HEK293 (cell line): Measurements from ENCODE around the gene BIRC3.

ENCODE experiments used
- KLF16 ChIP-seq: fragments of 450-650 bp; formaldehyde crosslinking; IDR thresholded peaks from 2 replicates; pipeline ENCODE4 v1.5.1; 2017; ENCODE audit warnings: missing biosample characterization, missing genetic modification characterization
- KLF8 ChIP-seq: fragments of 450-650 bp; formaldehyde crosslinking; IDR thresholded peaks from 2 replicates; pipeline ENCODE4 v1.5.1; 2016; ENCODE audit warnings: missing biosample characterization, missing genetic modification characterization
- SP2 ChIP-seq: fragments of 450-650 bp; formaldehyde crosslinking; IDR thresholded peaks from 2 replicates; pipeline ENCODE4 v1.5.1; 2016; ENCODE audit warnings: missing biosample characterization, missing genetic modification characterization
- ZBTB7A ChIP-seq: fragments of 450-650 bp; formaldehyde crosslinking; IDR thresholded peaks from 2 replicates; pipeline ENCODE4 v1.5.1; 2016; ENCODE audit warnings: low read depth, missing biosample characterization, missing genetic modification characterization
- ZNF121 ChIP-seq: fragments of 450-650 bp; formaldehyde crosslinking; IDR thresholded peaks from 2 replicates; pipeline ENCODE4 v1.5.1; 2016; ENCODE audit warnings: missing biosample characterization, missing genetic modification characterization
- ZNF155 ChIP-seq: fragments of 450-650 bp; formaldehyde crosslinking; IDR thresholded peaks from 2 replicates; pipeline ENCODE4 v1.5.1; 2016; ENCODE audit warnings: missing biosample characterization, missing genetic modification characterization
- ZNF211 ChIP-seq: fragments of 450-650 bp; formaldehyde crosslinking; IDR thresholded peaks from 2 replicates; pipeline ENCODE4 v1.5.1; 2016; ENCODE audit warnings: low read depth, missing biosample characterization, missing genetic modification characterization
- ZNF335 ChIP-seq: fragments of 450-650 bp; formaldehyde crosslinking; conservative IDR thresholded peaks from 2 replicates; pipeline ENCODE4 v1.5.1; 2016; ENCODE audit warnings: missing biosample characterization, missing genetic modification characterization
- ZNF560 ChIP-seq: fragments of 450-650 bp; formaldehyde crosslinking; IDR thresholded peaks from 2 replicates; pipeline ENCODE4 v1.5.1; 2017; ENCODE audit warnings: missing biosample characterization, missing genetic modification characterization, borderline replicate concordance
- TF ChIP-seq, protein P1 (sequence below): fragments of 450-650 bp; formaldehyde crosslinking; IDR thresholded peaks from 2 replicates; pipeline ENCODE4 v1.5.1; 2016; ENCODE audit warnings: missing biosample characterization, missing genetic modification characterization, low read depth
- TF ChIP-seq, protein P2 (sequence below): fragments of 450-650 bp; formaldehyde crosslinking; conservative IDR thresholded peaks from 2 replicates; pipeline ENCODE4 v1.5.1; 2016; ENCODE audit warnings: low read depth, missing biosample characterization, missing genetic modification characterization
- TF ChIP-seq, protein P3 (sequence below): fragments of 450-650 bp; formaldehyde crosslinking; IDR thresholded peaks from 2 replicates; pipeline ENCODE4 v1.5.1; 2017; ENCODE audit warnings: missing biosample characterization, missing genetic modification characterization
- TF ChIP-seq, protein P4 (sequence below): fragments of 450-650 bp; formaldehyde crosslinking; IDR thresholded peaks from 2 replicates; pipeline ENCODE4 v1.5.1; 2016; ENCODE audit warnings: missing biosample characterization, missing genetic modification characterization
- TF ChIP-seq, protein P5 (sequence below): fragments of 450-650 bp; formaldehyde crosslinking; IDR thresholded peaks from 2 replicates; pipeline ENCODE4 v1.5.1; 2016; ENCODE audit warnings: missing biosample characterization, missing genetic modification characterization
- TF ChIP-seq, protein P6 (sequence below): fragments of 450-650 bp; formaldehyde crosslinking; conservative IDR thresholded peaks from 2 replicates; pipeline ENCODE4 v1.5.1; 2016; ENCODE audit warnings: low read depth, missing biosample characterization, missing genetic modification characterization
- TF ChIP-seq, protein P7 (sequence below): fragments of 450-650 bp; formaldehyde crosslinking; IDR thresholded peaks from 2 replicates; pipeline ENCODE4 v1.5.1; 2016; ENCODE audit warnings: missing biosample characterization, missing genetic modification characterization
- TF ChIP-seq, protein P8 (sequence below): fragments of 450-650 bp; formaldehyde crosslinking; IDR thresholded peaks from 2 replicates; pipeline ENCODE4 v1.5.1; 2016; ENCODE audit warnings: missing biosample characterization, missing genetic modification characterization
- TF ChIP-seq, protein P9 (sequence below): fragments of 450-650 bp; formaldehyde crosslinking; IDR thresholded peaks from 2 replicates; pipeline ENCODE4 v1.5.1; 2016; ENCODE audit warnings: missing biosample characterization, missing genetic modification characterization

BIRC3 gene

DNA sequence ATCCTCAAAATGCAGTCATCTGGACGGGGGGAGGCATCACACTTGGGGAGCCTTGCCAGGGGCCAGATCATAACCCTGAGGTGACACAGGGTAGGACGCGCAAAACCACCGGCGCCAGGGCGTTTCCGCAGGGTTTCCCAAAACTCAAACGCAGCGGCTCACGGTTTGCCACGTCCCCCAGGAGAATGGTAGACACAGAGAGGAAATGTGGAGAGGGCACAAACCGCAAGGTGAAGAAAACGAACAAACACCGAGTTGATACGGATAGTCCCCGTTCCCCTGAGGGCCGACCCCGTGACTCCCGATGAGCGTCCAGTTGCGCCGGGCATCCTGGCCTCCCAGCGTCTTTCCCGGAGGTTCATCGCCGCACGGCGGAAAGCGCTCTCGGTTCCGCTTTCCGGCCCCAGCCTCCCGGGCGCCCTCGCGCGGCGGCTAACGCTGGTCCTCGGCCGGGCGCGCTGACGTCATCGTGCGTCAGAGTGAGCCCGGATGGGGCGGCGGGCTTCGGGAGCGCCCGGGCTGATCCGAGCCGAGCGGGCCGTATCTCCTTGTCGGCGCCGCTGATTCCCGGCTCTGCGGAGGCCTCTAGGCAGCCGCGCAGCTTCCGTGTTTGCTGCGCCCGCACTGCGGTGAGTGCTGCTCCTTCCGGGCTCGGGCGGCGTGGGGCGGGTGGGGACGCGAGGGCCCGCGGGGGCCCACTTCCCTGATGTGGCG lies 29.6 kb downstream of the BIRC3 start, which contains the start of gene BIRC2 (continued):
- TF ChIP-seq, protein P1, sequence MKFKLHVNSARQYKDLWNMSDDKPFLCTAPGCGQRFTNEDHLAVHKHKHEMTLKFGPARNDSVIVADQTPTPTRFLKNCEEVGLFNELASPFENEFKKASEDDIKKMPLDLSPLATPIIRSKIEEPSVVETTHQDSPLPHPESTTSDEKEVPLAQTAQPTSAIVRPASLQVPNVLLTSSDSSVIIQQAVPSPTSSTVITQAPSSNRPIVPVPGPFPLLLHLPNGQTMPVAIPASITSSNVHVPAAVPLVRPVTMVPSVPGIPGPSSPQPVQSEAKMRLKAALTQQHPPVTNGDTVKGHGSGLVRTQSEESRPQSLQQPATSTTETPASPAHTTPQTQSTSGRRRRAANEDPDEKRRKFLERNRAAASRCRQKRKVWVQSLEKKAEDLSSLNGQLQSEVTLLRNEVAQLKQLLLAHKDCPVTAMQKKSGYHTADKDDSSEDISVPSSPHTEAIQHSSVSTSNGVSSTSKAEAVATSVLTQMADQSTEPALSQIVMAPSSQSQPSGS (tag by site-specific recombination): peak; percentile 98
- TF ChIP-seq, protein P2, sequence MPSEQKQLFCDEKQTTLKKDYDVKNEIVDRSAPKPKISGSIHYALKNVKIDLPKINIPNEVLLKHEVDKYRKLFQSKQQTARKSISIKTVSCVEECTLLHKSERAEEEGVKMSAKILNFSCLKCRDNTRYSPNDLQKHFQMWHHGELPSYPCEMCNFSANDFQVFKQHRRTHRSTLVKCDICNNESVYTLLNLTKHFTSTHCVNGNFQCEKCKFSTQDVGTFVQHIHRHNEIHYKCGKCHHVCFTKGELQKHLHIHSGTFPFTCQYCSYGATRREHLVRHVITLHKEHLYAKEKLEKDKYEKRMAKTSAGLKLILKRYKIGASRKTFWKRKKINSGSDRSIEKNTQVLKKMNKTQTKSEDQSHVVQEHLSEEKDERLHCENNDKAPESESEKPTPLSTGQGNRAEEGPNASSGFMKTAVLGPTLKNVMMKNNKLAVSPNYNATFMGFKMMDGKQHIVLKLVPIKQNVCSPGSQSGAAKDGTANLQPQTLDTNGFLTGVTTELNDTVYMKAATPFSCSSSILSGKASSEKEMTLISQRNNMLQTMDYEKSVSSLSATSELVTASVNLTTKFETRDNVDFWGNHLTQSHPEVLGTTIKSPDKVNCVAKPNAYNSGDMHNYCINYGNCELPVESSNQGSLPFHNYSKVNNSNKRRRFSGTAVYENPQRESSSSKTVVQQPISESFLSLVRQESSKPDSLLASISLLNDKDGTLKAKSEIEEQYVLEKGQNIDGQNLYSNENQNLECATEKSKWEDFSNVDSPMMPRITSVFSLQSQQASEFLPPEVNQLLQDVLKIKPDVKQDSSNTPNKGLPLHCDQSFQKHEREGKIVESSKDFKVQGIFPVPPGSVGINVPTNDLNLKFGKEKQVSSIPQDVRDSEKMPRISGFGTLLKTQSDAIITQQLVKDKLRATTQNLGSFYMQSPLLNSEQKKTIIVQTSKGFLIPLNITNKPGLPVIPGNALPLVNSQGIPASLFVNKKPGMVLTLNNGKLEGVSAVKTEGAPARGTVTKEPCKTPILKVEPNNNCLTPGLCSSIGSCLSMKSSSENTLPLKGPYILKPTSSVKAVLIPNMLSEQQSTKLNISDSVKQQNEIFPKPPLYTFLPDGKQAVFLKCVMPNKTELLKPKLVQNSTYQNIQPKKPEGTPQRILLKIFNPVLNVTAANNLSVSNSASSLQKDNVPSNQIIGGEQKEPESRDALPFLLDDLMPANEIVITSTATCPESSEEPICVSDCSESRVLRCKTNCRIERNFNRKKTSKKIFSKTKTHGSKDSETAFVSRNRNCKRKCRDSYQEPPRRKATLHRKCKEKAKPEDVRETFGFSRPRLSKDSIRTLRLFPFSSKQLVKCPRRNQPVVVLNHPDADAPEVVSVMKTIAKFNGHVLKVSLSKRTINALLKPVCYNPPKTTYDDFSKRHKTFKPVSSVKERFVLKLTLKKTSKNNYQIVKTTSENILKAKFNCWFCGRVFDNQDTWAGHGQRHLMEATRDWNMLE (tag by site-specific recombination): peak; percentile 41; the same call in 1 of the 2 replicates
- TF ChIP-seq ZNF560 (tag by site-specific recombination): no peak
- TF ChIP-seq SP2 (tag by site-specific recombination): peak; percentile 54
- peak; percentile 93 for TF ChIP-seq ZNF335 (tag by site-specific recombination)
- TF ChIP-seq, protein P3, sequence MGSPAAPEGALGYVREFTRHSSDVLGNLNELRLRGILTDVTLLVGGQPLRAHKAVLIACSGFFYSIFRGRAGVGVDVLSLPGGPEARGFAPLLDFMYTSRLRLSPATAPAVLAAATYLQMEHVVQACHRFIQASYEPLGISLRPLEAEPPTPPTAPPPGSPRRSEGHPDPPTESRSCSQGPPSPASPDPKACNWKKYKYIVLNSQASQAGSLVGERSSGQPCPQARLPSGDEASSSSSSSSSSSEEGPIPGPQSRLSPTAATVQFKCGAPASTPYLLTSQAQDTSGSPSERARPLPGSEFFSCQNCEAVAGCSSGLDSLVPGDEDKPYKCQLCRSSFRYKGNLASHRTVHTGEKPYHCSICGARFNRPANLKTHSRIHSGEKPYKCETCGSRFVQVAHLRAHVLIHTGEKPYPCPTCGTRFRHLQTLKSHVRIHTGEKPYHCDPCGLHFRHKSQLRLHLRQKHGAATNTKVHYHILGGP (tag by site-specific recombination): no peak
- no peak for TF ChIP-seq ZNF121 (tag by site-specific recombination)
- TF ChIP-seq, protein P4, sequence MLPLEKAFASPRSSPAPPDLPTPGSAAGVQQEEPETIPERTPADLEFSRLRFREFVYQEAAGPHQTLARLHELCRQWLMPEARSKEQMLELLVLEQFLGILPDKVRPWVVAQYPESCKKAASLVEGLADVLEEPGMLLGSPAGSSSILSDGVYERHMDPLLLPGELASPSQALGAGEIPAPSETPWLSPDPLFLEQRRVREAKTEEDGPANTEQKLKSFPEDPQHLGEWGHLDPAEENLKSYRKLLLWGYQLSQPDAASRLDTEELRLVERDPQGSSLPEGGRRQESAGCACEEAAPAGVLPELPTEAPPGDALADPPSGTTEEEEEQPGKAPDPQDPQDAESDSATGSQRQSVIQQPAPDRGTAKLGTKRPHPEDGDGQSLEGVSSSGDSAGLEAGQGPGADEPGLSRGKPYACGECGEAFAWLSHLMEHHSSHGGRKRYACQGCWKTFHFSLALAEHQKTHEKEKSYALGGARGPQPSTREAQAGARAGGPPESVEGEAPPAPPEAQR (tag by site-specific recombination): 0 out of 2 replicates have a peak, but pooled peaks have one; percentile 13
- TF ChIP-seq, protein P5, sequence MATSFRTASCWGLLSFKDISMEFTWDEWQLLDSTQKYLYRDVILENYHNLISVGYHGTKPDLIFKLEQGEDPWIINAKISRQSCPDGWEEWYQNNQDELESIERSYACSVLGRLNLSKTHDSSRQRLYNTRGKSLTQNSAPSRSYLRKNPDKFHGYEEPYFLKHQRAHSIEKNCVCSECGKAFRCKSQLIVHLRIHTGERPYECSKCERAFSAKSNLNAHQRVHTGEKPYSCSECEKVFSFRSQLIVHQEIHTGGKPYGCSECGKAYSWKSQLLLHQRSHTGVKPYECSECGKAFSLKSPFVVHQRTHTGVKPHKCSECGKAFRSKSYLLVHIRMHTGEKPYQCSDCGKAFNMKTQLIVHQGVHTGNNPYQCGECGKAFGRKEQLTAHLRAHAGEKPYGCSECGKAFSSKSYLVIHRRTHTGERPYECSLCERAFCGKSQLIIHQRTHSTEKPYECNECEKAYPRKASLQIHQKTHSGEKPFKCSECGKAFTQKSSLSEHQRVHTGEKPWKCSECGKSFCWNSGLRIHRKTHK: no peak
- TF ChIP-seq, protein P6, sequence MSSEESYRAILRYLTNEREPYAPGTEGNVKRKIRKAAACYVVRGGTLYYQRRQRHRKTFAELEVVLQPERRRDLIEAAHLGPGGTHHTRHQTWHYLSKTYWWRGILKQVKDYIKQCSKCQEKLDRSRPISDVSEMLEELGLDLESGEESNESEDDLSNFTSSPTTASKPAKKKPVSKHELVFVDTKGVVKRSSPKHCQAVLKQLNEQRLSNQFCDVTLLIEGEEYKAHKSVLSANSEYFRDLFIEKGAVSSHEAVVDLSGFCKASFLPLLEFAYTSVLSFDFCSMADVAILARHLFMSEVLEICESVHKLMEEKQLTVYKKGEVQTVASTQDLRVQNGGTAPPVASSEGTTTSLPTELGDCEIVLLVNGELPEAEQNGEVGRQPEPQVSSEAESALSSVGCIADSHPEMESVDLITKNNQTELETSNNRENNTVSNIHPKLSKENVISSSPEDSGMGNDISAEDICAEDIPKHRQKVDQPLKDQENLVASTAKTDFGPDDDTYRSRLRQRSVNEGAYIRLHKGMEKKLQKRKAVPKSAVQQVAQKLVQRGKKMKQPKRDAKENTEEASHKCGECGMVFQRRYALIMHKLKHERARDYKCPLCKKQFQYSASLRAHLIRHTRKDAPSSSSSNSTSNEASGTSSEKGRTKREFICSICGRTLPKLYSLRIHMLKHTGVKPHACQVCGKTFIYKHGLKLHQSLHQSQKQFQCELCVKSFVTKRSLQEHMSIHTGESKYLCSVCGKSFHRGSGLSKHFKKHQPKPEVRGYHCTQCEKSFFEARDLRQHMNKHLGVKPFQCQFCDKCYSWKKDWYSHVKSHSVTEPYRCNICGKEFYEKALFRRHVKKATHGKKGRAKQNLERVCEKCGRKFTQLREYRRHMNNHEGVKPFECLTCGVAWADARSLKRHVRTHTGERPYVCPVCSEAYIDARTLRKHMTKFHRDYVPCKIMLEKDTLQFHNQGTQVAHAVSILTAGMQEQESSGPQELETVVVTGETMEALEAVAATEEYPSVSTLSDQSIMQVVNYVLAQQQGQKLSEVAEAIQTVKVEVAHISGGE (tag by site-specific recombination): peak; percentile 82
- TF ChIP-seq ZNF155 (tag by site-specific recombination): no peak
- TF ChIP-seq, protein P7, sequence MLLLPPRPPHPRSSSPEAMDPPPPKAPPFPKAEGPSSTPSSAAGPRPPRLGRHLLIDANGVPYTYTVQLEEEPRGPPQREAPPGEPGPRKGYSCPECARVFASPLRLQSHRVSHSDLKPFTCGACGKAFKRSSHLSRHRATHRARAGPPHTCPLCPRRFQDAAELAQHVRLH: peak; percentile 56; the same call in 1 of the 2 replicates
- 0 out of 2 replicates have a peak, but pooled peaks have one; percentile 51 for TF ChIP-seq KLF8 (tag by site-specific recombination)
- TF ChIP-seq, protein P8, sequence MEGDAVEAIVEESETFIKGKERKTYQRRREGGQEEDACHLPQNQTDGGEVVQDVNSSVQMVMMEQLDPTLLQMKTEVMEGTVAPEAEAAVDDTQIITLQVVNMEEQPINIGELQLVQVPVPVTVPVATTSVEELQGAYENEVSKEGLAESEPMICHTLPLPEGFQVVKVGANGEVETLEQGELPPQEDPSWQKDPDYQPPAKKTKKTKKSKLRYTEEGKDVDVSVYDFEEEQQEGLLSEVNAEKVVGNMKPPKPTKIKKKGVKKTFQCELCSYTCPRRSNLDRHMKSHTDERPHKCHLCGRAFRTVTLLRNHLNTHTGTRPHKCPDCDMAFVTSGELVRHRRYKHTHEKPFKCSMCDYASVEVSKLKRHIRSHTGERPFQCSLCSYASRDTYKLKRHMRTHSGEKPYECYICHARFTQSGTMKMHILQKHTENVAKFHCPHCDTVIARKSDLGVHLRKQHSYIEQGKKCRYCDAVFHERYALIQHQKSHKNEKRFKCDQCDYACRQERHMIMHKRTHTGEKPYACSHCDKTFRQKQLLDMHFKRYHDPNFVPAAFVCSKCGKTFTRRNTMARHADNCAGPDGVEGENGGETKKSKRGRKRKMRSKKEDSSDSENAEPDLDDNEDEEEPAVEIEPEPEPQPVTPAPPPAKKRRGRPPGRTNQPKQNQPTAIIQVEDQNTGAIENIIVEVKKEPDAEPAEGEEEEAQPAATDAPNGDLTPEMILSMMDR (tag by site-specific recombination): peak; percentile 91
- TF ChIP-seq, protein P9, sequence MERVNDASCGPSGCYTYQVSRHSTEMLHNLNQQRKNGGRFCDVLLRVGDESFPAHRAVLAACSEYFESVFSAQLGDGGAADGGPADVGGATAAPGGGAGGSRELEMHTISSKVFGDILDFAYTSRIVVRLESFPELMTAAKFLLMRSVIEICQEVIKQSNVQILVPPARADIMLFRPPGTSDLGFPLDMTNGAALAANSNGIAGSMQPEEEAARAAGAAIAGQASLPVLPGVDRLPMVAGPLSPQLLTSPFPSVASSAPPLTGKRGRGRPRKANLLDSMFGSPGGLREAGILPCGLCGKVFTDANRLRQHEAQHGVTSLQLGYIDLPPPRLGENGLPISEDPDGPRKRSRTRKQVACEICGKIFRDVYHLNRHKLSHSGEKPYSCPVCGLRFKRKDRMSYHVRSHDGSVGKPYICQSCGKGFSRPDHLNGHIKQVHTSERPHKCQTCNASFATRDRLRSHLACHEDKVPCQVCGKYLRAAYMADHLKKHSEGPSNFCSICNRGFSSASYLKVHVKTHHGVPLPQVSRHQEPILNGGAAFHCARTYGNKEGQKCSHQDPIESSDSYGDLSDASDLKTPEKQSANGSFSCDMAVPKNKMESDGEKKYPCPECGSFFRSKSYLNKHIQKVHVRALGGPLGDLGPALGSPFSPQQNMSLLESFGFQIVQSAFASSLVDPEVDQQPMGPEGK (tag by site-specific recombination): peak; percentile 50
- TF ChIP-seq KLF16 (tag by site-specific recombination): peak; percentile 51; the same call in 1 of the 2 replicates
- TF ChIP-seq ZBTB7A (tag by site-specific recombination): no peak
- TF ChIP-seq ZNF211 (tag by site-specific recombination): no peak
